Neural progenitor cell (in vitro differentiated cells): ENCODE measurements around the gene CRYGN.

Source experiments
- CTCF ChIP-seq: fragments of 200-600 bp; sonication (generic); IDR thresholded peaks from 2 replicates; pipeline ENCODE4 v1.5.1; 2017; ENCODE audit warnings: antibody characterized with exemption, mild to moderate bottlenecking
- EZH2 ChIP-seq: fragments of 200-600 bp; sonication (generic); IDR thresholded peaks from 2 replicates; pipeline ENCODE4 v1.6.1; 2017; ENCODE audit warnings: antibody characterized with exemption, mild to moderate bottlenecking, moderate library complexity

DNA sequence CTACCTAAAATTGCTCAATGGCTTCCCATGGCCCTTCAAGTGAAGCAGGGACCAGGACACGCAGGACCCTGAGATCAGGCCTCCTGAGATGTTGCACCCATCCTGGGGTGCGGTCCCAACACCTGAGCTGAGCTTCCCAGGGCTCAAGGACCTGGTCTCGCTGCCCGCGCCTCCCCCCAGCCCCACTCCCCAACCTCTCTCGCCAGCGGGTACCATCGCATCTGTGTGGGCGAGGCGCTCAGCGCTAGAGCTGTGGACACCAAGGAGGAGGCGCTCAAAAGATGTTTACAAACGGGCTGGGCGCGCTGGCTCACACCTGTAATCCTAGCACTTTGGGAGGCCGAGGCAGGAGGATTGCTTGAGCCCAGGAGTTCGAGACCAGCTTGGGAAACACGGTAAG is 7.4 kb upstream of the CRYGN start:
- TF ChIP-seq CTCF (no peak), EZH2 (no peak)
